Lower leg skin (tissue), 3 donors: ENCODE results near the gene SMIM32.

Experiments
- CTCF ChIP-seq, 3 donors: fragments of 450-650 bp; IDR thresholded peaks; one replicate each; pipeline ENCODE4 v1.5.1; 2016; ENCODE audit warnings: antibody characterized with exemption in 3 of 3, mild to moderate bottlenecking in 3 of 3, moderate library complexity in 2 of 3
- POLR2A ChIP-seq, 2 donors: fragments of 450-650 bp; IDR thresholded peaks; one replicate each; pipeline ENCODE4 v1.6.1; 2016 to 2017; ENCODE audit warnings: antibody characterized with exemption in 2 of 2, mild to moderate bottlenecking in 1 of 2, moderate library complexity in 1 of 2

GRCh38 chr5:136200761-136201160 lies 7.8 kb upstream of the SMIM32 start:
- no peak for TF ChIP-seq CTCF (IDR thresholded peaks at IDR 0.05)
- TF ChIP-seq POLR2A (IDR thresholded peaks at IDR 0.05), result no peak
